IMR-90 (cell line): Measurements from ENCODE around the gene GPR176. TPM values are rescaled to one million over a fixed set of nuclear protein-coding genes. Genes with fewer than 3 reads are reported as not detected.
A peak's percentile ranks its signal among the peaks of the same experiment; 100 is the strongest.

Experiments used
- ATAC-seq: fragments of 200-7000 bp; cut with Tn5 transposase; 2 replicates; pipeline ENCODE4 v1.9.1; 2020; ENCODE audit warnings: low read depth, mild to moderate bottlenecking, moderate library complexity
- BruUV-seq: library from RNA; stranded (reverse); fragments of 400-500 nt; replicated peaks from 2 replicates; lab custom pipeline; 2021; lab: Mats Ljungman, UMichigan
- CTCF ChIA-PET: fragments of 300-600 bp; formaldehyde crosslinking; extraction: SDS; loops from one replicate; lab custom pipeline; 2021; ENCODE audit warnings: antibody characterized with exemption; lab: Yijun Ruan, JAX
- POLR2A ChIA-PET: fragments of 300-600 bp; sonication (Branson Sonifier 250); formaldehyde crosslinking; loops from one replicate; lab custom pipeline; 2022; ENCODE audit warnings: antibody characterized with exemption; ENCODE audit not compliant: unreplicated experiment; lab: Charles Lee
- DNase-seq: peaks from one replicate; pipeline ENCODE4 v3.0.0; 2013
- H2AFZ ChIP-seq: replicated peaks from 2 replicates; pipeline ENCODE3; 2013; ENCODE audit warnings: low read length, mild to moderate bottlenecking; ENCODE audit not compliant: poor library complexity
- H2AK5ac ChIP-seq: 2 replicates; pipeline ENCODE4 v1.6.1; 2013; ENCODE audit warnings: low read depth, low read length, inconsistent platforms
- H2AK9ac ChIP-seq: replicated peaks from 2 replicates; pipeline ENCODE3; 2013; ENCODE audit warnings: mild to moderate bottlenecking, low read depth, low read length, moderate library complexity; ENCODE audit not compliant: poor library complexity
- H2BK120ac ChIP-seq: 2 replicates; pipeline ENCODE4 v1.6.1; 2013; ENCODE audit warnings: low read depth, low read length, inconsistent platforms
- H2BK15ac ChIP-seq: 3 replicates; pipeline ENCODE4 v1.6.1; 2013; ENCODE audit warnings: low read depth, low read length, inconsistent platforms
- H2BK20ac ChIP-seq: 2 replicates; pipeline ENCODE4 v1.6.1; 2013; ENCODE audit warnings: low read depth, mild to moderate bottlenecking, inconsistent platforms, low read length, moderate library complexity
- H2BK5ac ChIP-seq: 2 replicates; pipeline ENCODE4 v1.6.1; 2013; ENCODE audit warnings: mild to moderate bottlenecking, low read depth, low read length, inconsistent platforms; ENCODE audit not compliant: poor library complexity, severe bottlenecking
- H3K14ac ChIP-seq: replicated peaks from 2 replicates; pipeline ENCODE4 v1.6.1; 2013; ENCODE audit warnings: low read depth, low read length, inconsistent platforms
- H3K18ac ChIP-seq: 2 replicates; pipeline ENCODE4 v1.6.1; 2013; ENCODE audit warnings: low read depth, low read length, control low read depth
- H3K23ac ChIP-seq: 2 replicates; pipeline ENCODE4 v1.6.1; 2013; ENCODE audit warnings: low read depth, low read length, inconsistent platforms
- H3K27ac ChIP-seq: 2 replicates; pipeline ENCODE4 v1.5.1; 2013; ENCODE audit warnings: mild to moderate bottlenecking, control low read depth, low read length; ENCODE audit not compliant: insufficient read depth
- H3K27me3 ChIP-seq: 2 replicates; pipeline ENCODE4 v1.6.1; 2013; ENCODE audit warnings: low read length; ENCODE audit not compliant: control insufficient read depth, insufficient read depth
- H3K36me3 ChIP-seq: 2 replicates; pipeline ENCODE4 v1.6.1; 2013; ENCODE audit warnings: low read length, mixed read lengths; ENCODE audit not compliant: control insufficient read depth, insufficient read depth
- H3K4ac ChIP-seq: 2 replicates; pipeline ENCODE4 v1.6.1; 2013; ENCODE audit warnings: low read depth, low read length, inconsistent platforms
- H3K4me1 ChIP-seq: 2 replicates; pipeline ENCODE4 v1.6.1; 2013; ENCODE audit warnings: low read length, mixed read lengths; ENCODE audit not compliant: control insufficient read depth, insufficient read depth
- H3K4me2 ChIP-seq: 2 replicates; pipeline ENCODE4 v1.6.1; 2013; ENCODE audit warnings: low read depth, mild to moderate bottlenecking, control low read depth, low read length, moderate library complexity
- H3K4me3 ChIP-seq: 2 replicates; pipeline ENCODE4 v1.5.1; 2013; ENCODE audit warnings: low read depth, mild to moderate bottlenecking, control low read depth, low read length, moderate library complexity; ENCODE audit not compliant: insufficient read depth
- H3K56ac ChIP-seq: 2 replicates; pipeline ENCODE4 v1.6.1; 2013; ENCODE audit warnings: low read length, inconsistent platforms; ENCODE audit not compliant: insufficient read depth; ENCODE audit errors: extremely low read depth
- H3K79me1 ChIP-seq, 2 experiments: 2 replicates each; pipeline ENCODE4 v1.6.1; 2013; ENCODE audit warnings: low read length in 2 of 2, inconsistent platforms in 1 of 2, low read depth in 1 of 2
- H3K9ac ChIP-seq: 2 replicates; pipeline ENCODE4 v1.6.1; 2013; ENCODE audit warnings: low read depth, low read length, control low read depth
- H3K9me1 ChIP-seq: 2 replicates; pipeline ENCODE4 v1.6.1; 2013; ENCODE audit warnings: low read length, inconsistent platforms; ENCODE audit not compliant: insufficient read depth
- H3K9me3 ChIP-seq: 2 replicates; pipeline ENCODE4 v1.6.1; 2013; ENCODE audit warnings: low read length; ENCODE audit not compliant: control insufficient read depth, insufficient read depth
- H4K20me1 ChIP-seq: 2 replicates; pipeline ENCODE4 v1.6.1; 2013; ENCODE audit warnings: low read length, inconsistent platforms; ENCODE audit not compliant: insufficient read depth
- H4K5ac ChIP-seq: 2 replicates; pipeline ENCODE4 v1.6.1; 2013; ENCODE audit warnings: mild to moderate bottlenecking, low read depth, low read length, control low read depth
- H4K8ac ChIP-seq, 2 experiments: 2 replicates each; pipeline ENCODE4 v1.6.1; 2013; ENCODE audit warnings: low read depth in 2 of 2, low read length in 2 of 2, control low read depth in 1 of 2, inconsistent platforms in 1 of 2
- H4K91ac ChIP-seq: 2 replicates; pipeline ENCODE4 v1.6.1; 2013; ENCODE audit warnings: low read depth, low read length, inconsistent platforms; ENCODE audit not compliant: insufficient read depth
- CEBPB ChIP-seq: IDR thresholded peaks from 2 replicates; pipeline ENCODE4 v1.6.1; 2012; ENCODE audit warnings: low read depth, low read length, improper control_type of control experiment
- RCOR1 ChIP-seq: IDR thresholded peaks from 2 replicates; pipeline ENCODE4 v1.6.1; 2012; ENCODE audit warnings: mild to moderate bottlenecking, low read length, improper control_type of control experiment; ENCODE audit not compliant: insufficient replicate concordance
- dilution Hi-C: fragments of 300-500 bp; cut with HindIII; formaldehyde crosslinking; loops from one replicate; pipeline ENCODE4 v1.14.3; 2018; ENCODE audit warnings: low sequenced_read_pairs; ENCODE audit not compliant: unreplicated experiment
- in situ Hi-C: fragments of 300-500 bp; cut with MboI; formaldehyde crosslinking; loops from 3 replicates; pipeline ENCODE4 v1.14.3; 2019; ENCODE audit warnings: low sequenced_read_pairs, inconsistent platforms, mixed read lengths
- intact Hi-C: fragments of 100-400 bp; cut with micrococcal nuclease; formaldehyde crosslinking; loops from 2 replicates; pipeline ENCODE4 v1.10.0; 2022
- polyA plus RNA-seq, 3 experiments: library from polyadenylated mRNA; depleted of rRNA; stranded (reverse); fragments of >200 nt; gene quantifications; 2 replicates each; pipeline ENCODE4 v1.2.3, GENCODE V29; 2012; ENCODE audit warnings: low replicate concordance in 1 of 3
- total RNA-seq: library from RNA; depleted of rRNA; stranded (reverse); fragments of >200 nt; gene quantifications from 2 replicates; pipeline ENCODE4 v1.2.3, GENCODE V29; 2012
- TF ChIP-seq, protein P1 (sequence below): fragments of 150-350 bp; IDR thresholded peaks from 2 replicates; pipeline ENCODE4 v1.6.1; 2017; ENCODE audit warnings: mild to moderate bottlenecking, antibody characterized with exemption, low read length, low read depth

GPR176 gene
- total and polyA plus RNA-seq, 2 of the 4 experiments (the other 2 are of a cell fraction): 114 to 246 TPM

DNA sequence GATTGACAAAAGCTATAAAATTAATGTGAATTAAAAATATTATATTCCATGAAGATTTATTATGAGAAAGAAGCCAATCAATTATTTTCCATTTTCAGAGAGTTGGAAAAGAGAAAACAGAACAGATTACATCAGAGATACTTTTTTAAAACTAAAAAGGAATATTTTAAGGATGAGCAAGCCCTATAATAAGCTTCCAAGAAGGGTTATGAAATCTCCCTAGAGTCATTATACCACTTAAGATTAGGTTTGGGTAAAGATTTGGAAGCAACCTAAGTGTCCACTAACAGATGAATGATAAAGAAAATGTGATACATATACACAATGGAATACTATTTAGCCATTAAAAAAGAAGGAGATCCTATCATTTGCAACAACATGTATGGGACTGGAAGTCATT, 85.8 kb downstream of the GPR176 start:
- ChIA-PET POLR2A (no interaction called here), CTCF (no interaction called here)
- H3K4ac ChIP-seq: no peak overlapping the region
- no peak overlapping the region for H2AK5ac ChIP-seq
- no peak overlapping the region for H4K5ac ChIP-seq
- H3K4me1 ChIP-seq: peaks cover 13% of the 10 kb centered on the region
- in situ Hi-C loops: no loop called here
- H2BK20ac ChIP-seq: no peak overlapping the region
- no peak overlapping the region for H3K4me3 ChIP-seq
- dilution Hi-C loops: no loop called here
- peaks cover 24% of the 10 kb centered on the region for H3K9me1 ChIP-seq
- no peak overlapping the region for H3K23ac ChIP-seq
- no peak overlapping the region for H3K14ac ChIP-seq
- BruUV-seq: no TSS peak
- no peak overlapping the region for H2BK15ac ChIP-seq
- no peak overlapping the region for H3K4me2 ChIP-seq
- H3K79me1 ChIP-seq: peaks cover 25 to 70% of the 10 kb centered on the region in 2 experiments
- peaks cover 75% of the 10 kb centered on the region for H4K20me1 ChIP-seq
- H4K8ac ChIP-seq: no peak overlapping the region
- H4K91ac ChIP-seq: no peak overlapping the region
- ATAC-seq: peak; percentile 56
- H3K9me3 ChIP-seq: no peaks in the 10 kb centered on the region
- H3K36me3 ChIP-seq: no peaks in the 10 kb centered on the region
- no peak overlapping the region for H2AFZ ChIP-seq
- no peak overlapping the region for H2BK120ac ChIP-seq
- TF ChIP-seq RCOR1 (no peak), CEBPB (peak; percentile 58; the same call in 1 of the 2 replicates)
- TF ChIP-seq, protein P1, sequence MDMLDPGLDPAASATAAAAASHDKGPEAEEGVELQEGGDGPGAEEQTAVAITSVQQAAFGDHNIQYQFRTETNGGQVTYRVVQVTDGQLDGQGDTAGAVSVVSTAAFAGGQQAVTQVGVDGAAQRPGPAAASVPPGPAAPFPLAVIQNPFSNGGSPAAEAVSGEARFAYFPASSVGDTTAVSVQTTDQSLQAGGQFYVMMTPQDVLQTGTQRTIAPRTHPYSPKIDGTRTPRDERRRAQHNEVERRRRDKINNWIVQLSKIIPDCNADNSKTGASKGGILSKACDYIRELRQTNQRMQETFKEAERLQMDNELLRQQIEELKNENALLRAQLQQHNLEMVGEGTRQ: no peak
- H2BK5ac ChIP-seq: peak overlapping the region; percentile 66
- H3K27ac ChIP-seq: no peak overlapping the region
- no peak overlapping the region for H3K9ac ChIP-seq
- intact Hi-C loops: loop anchor here (5.0 kb wide), 1 partner anchor 42 kb away; no protein-coding TSS in a partner anchor
- H3K56ac ChIP-seq: no peak overlapping the region
- H2AK9ac ChIP-seq: no peak overlapping the region
- no peak overlapping the region for H3K18ac ChIP-seq
- DNase-seq: peak; percentile 70
- H3K27me3 ChIP-seq: no peaks in the 10 kb centered on the region
